ENCODE data around the gene KASH5.
"Not testable (repeated sequence)": the region's sequence is repeated elsewhere in the genome, so short reads cannot be mapped to it uniquely, and the experiment has no call there.

The KASH5 gene

GRCh38 chr19:49362048-49362928 lies 25.8 kb upstream of the KASH5 start, which contains the start of gene TEAD2:
TSS of gene TEAD2 (minus strand) at chr19:49362416. CDS start at chr19:49360075, 2,341 bp downstream.
- peak in 1 of 2 donors; percentile 6 for DNase-seq

DNA sequence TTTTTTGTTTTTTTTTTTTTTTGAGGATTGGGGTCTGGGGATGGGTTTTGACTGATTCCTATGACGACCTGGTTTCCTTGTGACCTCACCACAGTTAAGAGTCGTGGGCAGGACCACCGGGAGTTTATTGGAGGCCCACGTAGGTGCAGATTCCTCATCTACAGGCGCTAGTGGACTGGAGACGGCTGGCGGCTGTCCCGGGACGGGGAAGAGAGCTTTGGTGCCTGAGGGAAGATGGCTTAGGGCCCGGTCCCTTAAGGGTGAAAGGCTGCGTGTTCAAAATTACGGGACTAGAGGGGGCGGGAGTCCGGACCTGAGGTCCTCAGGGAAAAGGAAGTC lies 25.2 kb upstream of the KASH5 start:
- peak in 1 of 2 donors; percentile 13 for DNase-seq

DNA sequence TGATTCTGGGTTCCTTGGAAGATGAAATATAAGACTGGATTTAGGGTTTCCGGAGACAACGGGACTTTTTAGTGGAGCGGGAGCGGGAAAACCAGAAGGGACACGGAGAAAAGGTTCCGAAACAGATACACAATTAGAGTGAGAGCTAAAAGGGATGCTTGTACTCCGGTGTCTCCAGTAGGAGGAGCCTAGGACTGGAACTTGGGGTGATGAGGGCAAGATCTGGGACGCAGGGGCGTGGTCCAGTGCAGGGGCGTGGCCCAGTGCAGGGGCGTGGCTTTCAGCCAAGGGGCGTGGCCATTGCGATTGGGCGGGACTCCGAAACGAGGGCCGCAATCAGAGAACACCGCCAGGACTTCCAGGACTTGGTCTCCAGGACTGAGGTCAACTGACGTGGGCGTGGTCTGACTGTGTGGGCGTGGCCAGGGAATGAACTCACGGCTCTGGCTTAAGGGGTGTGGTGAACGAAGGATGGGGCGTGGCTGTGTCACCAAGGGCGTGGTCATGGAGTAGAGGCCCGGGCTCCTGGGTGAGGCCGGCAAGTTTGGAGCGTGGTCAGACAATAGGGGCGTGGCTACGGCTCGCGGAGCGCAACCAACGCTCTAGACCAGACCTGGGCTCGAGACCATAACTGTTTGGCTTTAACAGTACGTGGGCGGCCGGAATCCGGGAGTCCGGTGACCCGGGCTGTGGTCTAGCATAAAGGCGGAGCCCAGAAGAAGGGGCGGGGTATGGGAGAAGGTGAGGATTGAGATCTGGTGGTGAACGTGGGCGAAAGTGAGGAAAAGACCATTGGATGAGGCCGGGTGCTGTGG lies 24.6 kb upstream of the KASH5 start, which contains the start of gene DKKL1:
Gene DKKL1 (plus strand): TSS at position 610 of the 815 bp plus-strand sequence. CDS start 122 bp downstream, at position 732.
- peak; percentile 73 to 88 for DNase-seq

- DNase-seq: no peak
Observed at GRCh38 chr19:49364083-49364737, 23.8 kb upstream of the KASH5 start.

DNA sequence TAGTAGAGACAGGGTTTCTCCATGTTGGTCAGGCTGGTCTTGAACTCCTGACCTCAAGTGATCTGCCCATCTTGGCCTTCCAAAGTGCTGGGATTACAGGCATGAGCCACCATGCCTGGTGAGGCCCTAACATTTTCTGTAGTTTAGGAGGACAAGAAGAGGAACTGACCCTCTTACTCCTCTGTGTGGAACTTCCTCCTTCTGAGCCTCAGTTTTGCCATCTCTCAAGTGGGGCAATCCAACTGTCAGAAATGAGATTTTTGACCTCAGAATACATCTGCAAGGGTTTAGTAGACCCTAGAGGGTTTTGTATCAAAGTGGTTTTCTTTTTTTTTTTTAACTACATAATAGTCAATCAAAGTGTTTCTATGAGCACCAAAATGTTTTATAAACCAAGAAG lies 21.9 kb upstream of the KASH5 start:
- no peak for DNase-seq

- DNase-seq: no peak
Observed at GRCh38 chr19:49368711-49369358, 19.2 kb upstream of the KASH5 start.

- DNase-seq: no peak
Observed at GRCh38 chr19:49371184-49371583, 16.9 kb upstream of the KASH5 start.

DNA sequence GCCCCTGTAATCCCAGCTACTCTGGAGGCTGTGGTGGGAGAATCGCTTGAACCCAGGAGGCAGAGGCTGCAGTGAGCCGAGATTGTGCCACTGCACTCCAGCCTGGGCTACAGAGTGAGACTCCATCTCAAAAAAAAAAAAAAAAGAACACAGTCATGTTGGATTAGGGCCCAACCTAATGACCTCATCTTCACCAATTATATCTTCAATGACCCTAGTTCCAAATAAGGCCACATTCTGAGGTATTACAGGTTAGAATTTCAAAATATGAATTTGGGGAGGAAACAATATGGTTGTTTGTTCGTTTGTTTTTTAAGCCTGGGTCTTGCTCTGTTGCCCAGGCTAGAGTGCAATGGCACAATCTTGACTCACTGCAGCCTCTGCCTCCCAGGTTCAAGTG lies 14.9 kb upstream of the KASH5 start:
- DNase-seq: not testable (repeated sequence)

GRCh38 chr19:49374665-49375434 lies 13.2 kb upstream of the KASH5 start:
- no peak for DNase-seq

GRCh38 chr19:49378512-49378911 lies 9.5 kb upstream of the KASH5 start:
- DNase-seq: no peak

GRCh38 chr19:49380391-49380790 lies 7.7 kb upstream of the KASH5 start:
- DNase-seq: no peak

DNA sequence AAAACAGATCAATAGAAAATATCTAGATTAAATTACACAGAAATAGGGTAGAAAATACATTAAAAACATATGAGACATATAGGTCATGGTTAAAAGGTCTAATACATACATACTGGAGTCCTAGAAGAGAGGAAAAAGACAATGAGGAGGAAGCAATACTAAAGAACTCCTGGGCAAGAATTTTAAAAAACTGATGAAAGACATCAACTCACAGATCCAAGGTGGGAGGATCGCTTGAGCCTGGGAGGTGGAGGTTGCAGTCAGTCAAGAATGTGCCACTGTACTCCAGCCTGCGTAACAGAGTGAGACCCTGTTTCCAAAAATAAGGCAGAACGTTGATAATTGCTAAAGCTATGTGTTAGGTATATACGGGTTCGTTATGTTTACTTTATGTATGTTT lies 5.4 kb upstream of the KASH5 start:
- no peak for DNase-seq

DNA sequence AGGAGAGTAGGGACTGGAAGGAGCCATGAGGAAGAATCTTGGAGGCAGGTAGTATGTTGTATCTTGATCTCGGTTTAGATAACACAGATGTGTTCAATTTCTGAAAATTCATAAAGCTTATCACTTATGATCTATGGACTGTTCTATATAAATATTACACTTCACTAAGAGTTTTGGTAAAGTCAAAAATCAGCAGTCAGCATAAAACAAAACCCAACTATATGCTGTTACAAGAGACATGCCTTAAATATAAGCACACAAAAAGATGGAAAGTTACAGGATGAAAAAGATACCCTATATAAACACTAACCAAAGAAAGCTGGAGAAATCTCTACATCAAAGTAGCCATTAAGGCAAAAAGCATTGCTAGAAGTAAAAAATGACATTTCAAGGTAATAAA lies 4.5 kb upstream of the KASH5 start:
- no peak for DNase-seq

- no peak for DNase-seq
Observed at GRCh38 chr19:49389406-49389805, 1.4 kb downstream of the KASH5 start.

DNA sequence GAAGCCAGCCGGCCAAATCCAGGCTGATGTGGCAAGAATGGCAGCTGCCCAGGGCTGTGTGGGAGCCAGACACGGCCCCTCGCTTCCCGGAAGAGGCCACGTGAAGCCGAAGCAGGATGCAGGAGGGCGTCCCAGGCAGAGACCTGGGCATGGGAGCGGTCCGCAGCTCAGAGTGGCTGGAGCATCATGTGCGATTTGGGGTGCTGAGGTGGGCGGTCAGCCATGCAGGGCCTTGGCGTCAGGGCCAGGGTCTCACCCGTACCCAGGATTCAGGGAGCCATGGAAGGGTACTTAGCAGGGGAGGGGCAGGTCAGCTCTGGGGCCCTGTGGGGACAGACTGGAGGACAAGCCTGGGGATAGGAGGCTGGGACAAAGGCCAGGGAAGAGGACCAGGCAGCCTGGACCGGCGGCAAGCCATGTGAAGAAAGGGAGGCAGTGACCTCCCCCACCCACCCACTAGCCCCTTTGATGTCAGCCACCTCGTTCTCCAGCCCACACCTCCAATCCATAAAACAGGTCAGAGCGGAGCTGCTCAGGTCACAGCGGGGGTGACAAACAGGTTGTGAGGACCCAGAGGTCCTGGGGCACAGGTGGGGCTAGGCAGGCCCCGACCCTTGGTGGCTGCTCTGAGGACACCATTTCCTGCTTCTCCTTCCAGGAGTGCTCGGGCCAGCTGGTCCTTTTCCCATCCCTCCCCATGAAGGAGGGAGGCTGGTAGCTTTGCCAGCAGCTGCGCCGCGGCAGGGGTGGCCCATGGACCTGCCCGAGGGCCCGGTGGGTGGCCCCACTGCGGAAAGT lies 2.3 kb downstream of the KASH5 start:
- no peak for DNase-seq

DNA sequence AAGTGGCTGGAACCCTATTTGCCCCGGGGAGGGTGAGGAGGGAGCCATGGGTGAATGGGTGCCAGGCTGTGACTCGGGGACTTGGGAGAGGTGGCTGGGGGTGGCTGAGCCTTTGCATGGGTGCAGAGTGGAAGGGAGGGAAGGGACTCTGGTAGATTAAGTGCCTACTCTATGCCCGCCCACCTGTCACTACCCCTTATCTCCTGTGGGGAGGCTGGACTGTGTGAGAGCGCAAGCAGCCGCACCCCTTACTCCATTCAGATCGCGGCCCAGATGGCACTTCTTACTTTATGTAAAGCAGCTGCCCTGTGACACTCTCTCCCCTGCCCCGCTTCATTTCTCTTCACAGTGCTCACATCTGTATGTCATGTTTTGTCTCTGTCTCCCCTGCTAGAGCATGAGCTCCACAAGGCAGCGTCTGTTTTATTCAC lies 2.9 kb downstream of the KASH5 start:
- peak in 1 of 2 donors; percentile 49 for DNase-seq

- DNase-seq: peak; percentile 84
Observed at GRCh38 chr19:49391581-49392399, 3.7 kb downstream of the KASH5 start.

- no peak for DNase-seq
Observed at GRCh38 chr19:49393881-49394280, 5.8 kb downstream of the KASH5 start.

GRCh38 chr19:49395581-49396407 lies 7.7 kb downstream of the KASH5 start:
- DNase-seq: no peak

Data from CD4-positive, alpha-beta T cell treated with Interleukin-1 beta for 1 hour (primary cell).